HL-60 (cell line): ENCODE results near the gene ZNF223.

Source experiments
- CTCF ChIP-seq: IDR thresholded peaks from one replicate; pipeline ENCODE4 v1.5.1; 2011; ENCODE audit warnings: low read length, control low read depth, inconsistent platforms; ENCODE audit not compliant: insufficient read depth
- POLR2AphosphoS5 ChIP-seq: IDR thresholded peaks from 2 replicates; pipeline ENCODE4 v1.6.1; 2012; ENCODE audit warnings: low read depth
- REST ChIP-seq: IDR thresholded peaks from 2 replicates; pipeline ENCODE4 v1.6.1; 2012; ENCODE audit warnings: low read depth; ENCODE audit not compliant: insufficient replicate concordance
- SPI1 ChIP-seq: IDR thresholded peaks from 2 replicates; pipeline ENCODE4 v1.6.1; 2012; ENCODE audit warnings: low read depth, mild to moderate bottlenecking, borderline replicate concordance

GRCh38 chr19:44092108-44092507, 40.3 kb downstream of the ZNF223 start:
- no peak for TF ChIP-seq CTCF
- no peak for TF ChIP-seq REST
- TF ChIP-seq POLR2AphosphoS5 = no peak
- TF ChIP-seq SPI1 = no peak
